Stimulated activated CD8-positive, alpha-beta memory T cell treated with anti-CD3 and anti-CD28 coated beads, Interleukin-4, amount 100 ng/mL, for 4 hours (primary cell): Measurements from ENCODE around the gene SLC16A8.
A peak's percentile ranks its signal among the peaks of the same experiment; 100 is the strongest.

ENCODE experiments used
- DNase-seq, 2 donors: peaks; one replicate each; pipeline ENCODE4 v3.0.0-alpha.2; 2020; ENCODE audit warnings: low read depth in 2 of 2, low spot score in 1 of 2

Gene SLC16A8

DNA sequence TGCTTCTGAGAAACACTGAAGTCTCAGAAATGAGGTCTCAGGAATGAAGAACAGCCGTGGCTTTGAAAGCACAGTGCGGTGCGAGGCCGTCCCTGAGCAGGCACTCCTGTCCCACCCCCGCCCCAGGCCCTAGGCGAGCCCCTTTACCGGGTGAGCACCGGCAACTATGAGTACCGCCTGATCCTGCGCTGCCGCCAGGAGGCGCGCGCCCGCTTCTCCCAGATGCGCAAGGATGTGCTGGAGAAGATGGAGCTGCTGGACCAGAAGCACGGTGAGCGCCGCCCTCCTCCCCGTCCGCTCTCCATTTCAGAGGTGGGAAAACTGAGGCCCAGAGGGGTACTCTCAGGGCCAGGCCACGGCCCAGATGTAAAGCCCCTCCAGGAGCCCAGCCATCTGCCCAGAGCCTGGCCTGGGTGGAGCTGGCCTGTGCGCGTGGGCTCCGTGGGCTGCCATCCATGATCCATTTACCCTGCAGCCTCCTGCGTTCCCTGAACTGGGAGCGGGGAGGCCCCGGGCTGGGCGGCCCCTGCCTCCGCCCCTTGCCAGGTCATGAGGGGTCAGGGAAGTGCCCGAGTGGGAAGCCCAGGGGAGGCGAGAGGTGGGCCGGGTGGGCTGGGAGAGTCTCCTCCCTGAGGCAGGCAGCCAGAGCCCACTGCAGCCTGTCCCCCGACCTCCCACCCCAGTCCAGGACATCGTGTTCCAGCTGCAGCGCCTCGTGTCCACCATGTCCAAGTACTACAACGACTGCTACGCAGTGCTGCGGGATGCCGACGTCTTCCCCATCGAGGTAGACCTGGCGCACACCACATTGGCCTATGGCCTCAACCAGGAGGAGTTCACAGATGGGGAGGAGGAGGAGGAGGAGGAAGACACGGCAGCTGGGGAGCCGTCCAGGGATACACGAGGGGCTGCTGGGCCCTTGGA is 9.5 kb downstream of the SLC16A8 start:
- DNase-seq, result no peak

DNA sequence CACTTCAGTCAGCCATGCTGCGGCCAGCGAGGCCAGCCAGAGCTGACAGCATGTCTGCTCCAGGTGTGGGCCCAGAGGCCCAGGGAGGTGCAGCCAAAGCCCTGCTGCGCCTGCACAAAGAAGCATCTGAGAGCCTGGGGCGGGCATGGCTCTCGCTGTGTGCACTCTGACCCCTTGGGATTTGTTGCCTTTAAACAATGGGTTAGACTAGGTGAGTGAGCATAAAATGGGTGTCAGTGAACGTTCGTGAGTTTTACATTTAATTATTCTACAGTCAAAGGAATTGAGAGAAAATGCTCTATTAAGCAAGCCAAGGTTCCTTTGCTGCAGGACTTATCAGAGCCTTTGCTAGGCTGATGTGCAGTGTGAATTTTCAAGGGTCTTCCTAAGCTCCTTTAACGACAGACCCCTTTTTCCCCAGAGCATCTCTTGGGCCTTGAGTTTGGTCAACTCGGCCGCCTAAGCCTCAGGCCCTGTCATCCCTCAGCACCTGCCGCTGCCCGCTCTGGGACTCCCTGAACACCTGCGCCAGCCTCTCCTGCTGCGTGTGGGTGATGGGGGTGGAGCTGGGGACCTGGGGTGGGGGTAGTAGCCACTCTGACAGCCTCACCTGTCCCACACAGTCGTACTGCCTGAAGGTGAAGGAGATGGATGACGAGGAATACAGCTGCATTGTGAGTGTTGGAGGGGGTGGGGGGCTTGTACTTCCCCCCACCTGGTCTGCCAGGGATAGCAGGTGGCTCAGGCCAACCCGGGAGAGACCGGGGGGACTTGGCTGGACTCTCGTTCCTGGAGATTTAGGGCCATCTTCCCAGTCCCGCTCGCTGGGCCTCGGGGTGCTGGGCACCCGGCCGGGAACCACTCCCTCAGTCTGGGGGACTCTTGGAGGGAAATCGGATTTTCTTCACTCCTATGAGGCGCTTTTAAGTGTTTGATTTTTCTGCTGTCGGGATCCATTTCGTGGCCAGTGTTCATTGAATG is 10.5 kb downstream of the SLC16A8 start:
- DNase-seq, result no peak

GRCh38 chr22:38072322-38073149 is 11.4 kb downstream of the SLC16A8 start:
- no peak for DNase-seq

DNA sequence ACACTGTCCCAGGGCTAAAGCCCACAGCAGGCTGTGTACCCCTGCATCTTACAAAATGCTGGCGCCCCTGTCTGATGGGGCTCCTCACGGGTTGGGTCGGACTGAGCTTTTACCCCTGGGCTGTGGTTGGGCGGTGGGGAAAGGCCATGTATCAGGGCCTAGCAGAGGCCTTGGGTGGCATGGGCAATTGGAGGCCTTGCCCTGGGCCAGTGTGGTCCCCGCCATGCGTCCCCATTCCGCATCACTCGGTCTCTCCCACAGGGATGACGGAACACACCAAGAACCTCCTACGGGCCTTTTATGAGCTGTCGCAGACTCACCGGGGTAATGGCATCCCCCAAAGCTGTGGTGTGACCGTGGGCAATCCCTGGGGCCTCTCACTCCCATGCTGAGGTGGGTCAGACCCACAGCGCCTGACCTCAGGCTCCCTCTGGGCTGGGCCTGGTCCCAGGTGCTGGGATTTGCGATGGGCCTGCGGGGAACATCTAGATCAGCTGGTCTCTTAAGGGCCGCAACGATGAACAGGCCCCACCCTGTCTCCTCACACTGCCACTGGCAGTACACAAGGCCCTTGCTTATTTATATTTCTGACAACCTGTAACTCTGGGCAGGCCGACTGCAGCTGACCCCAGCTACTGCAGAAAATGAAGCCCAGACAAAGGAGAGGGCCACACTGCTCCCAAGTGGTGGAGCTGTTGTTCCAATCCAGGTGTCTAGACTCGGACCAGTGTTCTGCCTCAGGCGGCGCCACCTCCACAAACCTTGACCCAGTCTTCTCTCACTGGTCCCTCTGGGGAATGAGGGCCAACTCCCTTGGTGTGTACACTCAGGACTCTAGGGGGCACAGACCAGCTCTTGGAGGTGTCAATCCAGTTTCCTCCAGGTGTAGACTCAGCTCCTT is 12.3 kb downstream of the SLC16A8 start:
- no peak for DNase-seq

- DNase-seq, result no peak
These were observed 13.6 kb downstream of the SLC16A8 start for GRCh38 chr22:38070250-38070921.

DNA sequence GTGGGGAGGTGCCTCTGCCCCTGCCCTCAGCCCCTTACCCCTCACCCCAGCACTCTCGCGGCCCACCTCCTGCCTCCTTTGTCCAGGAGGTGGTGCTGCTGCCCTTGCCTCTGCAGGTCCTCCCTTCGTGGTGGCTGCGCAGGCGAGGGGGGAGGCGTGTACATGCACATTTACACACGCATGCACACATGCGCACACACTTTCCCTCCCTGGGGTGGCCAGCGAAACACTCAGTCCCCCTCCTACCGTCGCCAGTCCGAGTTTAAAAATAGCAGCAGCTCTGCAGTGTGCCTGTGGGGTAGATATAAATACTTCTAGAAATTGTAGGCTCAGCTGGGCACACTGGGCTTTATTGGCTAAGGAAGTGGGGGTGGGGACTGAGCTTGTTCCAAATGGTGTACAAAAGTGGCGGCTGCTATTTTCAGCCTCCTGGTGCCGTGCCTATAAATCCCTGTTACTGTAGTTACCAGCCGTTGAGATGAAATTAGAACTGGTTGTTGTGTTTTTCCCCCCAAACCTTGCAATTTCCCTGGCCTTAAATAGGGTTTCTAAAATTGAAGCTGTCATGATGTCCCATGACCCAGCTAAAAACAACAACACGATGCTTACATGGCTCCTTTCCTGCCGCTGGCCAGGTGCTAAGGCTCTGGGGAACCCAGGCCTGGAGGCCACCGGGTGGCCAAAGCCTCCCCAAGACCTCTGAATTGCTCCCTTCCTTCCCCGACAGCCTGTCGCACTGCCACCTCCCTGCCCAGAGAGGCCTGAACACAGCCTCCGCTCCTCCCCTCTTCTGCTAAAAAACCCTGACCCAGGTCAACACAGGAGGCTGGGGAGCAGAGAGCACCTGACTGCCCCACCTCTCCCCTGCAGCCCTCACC is 14.4 kb downstream of the SLC16A8 start:
- DNase-seq, result no peak

- no peak for DNase-seq
These were observed 15.2 kb downstream of the SLC16A8 start for GRCh38 chr22:38068641-38069371.

DNA sequence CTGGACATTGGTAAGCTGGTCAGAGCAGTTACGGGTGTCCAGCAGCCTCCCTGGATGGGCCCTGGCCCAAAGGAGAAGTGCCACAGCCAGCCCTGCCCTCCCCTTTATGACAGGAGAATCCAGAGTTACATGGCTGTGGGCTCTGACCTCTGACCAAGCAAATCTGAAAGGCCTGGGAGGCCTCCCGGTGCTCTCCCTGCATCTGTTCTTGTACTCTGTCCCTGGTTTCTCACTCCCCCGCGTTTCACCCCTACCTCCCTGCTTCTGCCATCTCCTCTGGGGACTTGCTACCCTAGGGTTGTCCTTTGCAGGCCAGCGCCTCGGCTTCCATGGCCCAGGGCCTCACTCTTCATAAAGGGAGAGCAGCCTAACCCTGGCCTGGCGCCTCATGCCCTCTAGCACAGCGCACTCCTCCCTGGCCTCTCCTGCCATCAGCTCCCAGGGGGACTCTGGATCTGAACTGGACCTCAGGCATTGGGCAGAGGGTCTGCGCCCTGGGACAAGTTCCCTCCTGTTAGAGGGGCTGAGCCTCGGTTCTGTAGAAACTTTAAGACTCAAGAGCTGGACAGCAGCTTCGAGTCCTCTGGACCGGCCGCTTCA is 16.1 kb downstream of the SLC16A8 start:
- DNase-seq, result no peak

GRCh38 chr22:38067028-38067415 is 17.0 kb downstream of the SLC16A8 start:
- no peak for DNase-seq

- DNase-seq, result no peak
These were observed 17.5 kb downstream of the SLC16A8 start for GRCh38 chr22:38066381-38067027.

DNA sequence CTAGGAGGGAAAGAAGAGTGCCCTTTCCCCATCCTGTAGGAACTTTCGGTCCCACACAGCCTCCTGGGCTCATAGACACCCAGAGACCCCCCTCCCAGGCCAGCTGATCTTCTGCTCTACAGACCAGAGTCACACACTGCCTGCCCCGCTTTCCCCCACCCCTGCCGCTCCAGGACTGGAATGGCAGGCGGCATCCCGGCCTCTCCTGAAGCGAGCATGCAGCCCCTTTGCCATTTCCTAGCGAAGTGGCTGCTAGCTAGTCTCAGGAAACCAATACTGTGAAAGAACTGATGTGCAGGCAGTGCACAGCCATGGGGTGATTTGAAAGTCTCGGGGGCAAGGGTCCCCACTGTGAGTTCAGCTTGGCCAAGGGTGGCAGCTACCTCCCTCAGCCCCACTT is 18.4 kb downstream of the SLC16A8 start:
- DNase-seq, result no peak

DNA sequence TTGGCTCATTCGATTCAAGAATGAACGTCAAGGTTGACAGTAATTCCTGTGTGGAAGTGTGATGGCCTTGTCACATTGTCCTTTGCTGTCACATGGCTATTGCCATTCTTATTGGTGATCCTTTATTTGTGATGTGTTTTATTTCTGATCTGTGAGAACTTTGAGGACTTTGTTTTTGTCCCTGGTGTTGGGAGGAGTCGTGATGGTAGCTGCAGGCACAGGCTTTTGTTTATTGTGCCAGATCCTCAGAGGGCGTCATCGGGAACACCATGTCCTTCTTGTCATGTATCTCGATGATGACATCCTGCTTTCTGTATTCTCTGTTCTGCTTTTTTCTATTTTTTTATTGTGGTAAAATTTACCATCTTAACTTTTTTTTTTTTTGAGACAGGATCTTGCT is 21.2 kb downstream of the SLC16A8 start:
- no peak for DNase-seq

- peak; percentile 44 to 53 for DNase-seq
These were observed 26.8 kb downstream of the SLC16A8 start, which contains the start of gene PICK1 for GRCh38 chr22:38056969-38057891. Gene PICK1 (plus strand): TSS chr22:38057404. CDS start chr22:38057810, 406 bp downstream.

GRCh38 chr22:38051900-38052862 is 31.8 kb downstream of the SLC16A8 start:
- peak; percentile 55 to 62 for DNase-seq
